Measurements from ENCODE around the gene TMED9. TPM values are rescaled to one million over a fixed set of nuclear protein-coding genes. Genes with fewer than 3 reads are reported as not detected.
A peak's percentile ranks its signal among the peaks of the same experiment; 100 is the strongest.

TMED9 gene
- total and polyA plus RNA-seq, 9 of the 15 experiments (the other 6 are each of a cell fraction or from before 2014, with no cell fraction given) = 43.7 to 301 (median 90.0) TPM

- TF ChIP-seq PHF20 (IDR thresholded peaks at IDR 0.05; ENCODE audit: partially characterized antibody) (peak; percentile 1), ZNF280A (IDR thresholded peaks at IDR 0.05; ENCODE audit: low read depth, partially characterized antibody) (no peak), BRD9 (IDR thresholded peaks at IDR 0.05; ENCODE audit: low read depth, partially characterized antibody) (no peak), HDAC2 (IDR thresholded peaks at IDR 0.05) (0 out of 2 replicates have a peak, but pooled peaks have one; percentile 18), DPF2 (IDR thresholded peaks at IDR 0.05) (peak; percentile 20; the same call in 1 of the 2 replicates), JUNB (CRISPR knock-in tag; conservative IDR thresholded peaks at IDR 0.05) (no peak), UBTF (IDR thresholded peaks at IDR 0.05; ENCODE audit: borderline replicate concordance in 1 of 2, low read depth in 2 of 2, low read length in 2 of 2) (no peak), ZBTB26 (CRISPR knock-in tag; IDR thresholded peaks at IDR 0.05) (0 out of 2 replicates have a peak, but pooled peaks have one; percentile 18), ILF3 (IDR thresholded peaks at IDR 0.05; ENCODE audit: borderline replicate concordance) (no peak), MXD1 (CRISPR knock-in tag; IDR thresholded peaks at IDR 0.05; ENCODE audit: borderline replicate concordance, poor library complexity, severe bottlenecking) (no peak), MIER1 (IDR thresholded peaks at IDR 0.05; ENCODE audit: low read depth) (peak; percentile 60; the same call in 1 of the 2 replicates), ZNF518B (CRISPR knock-in tag; IDR thresholded peaks at IDR 0.05) (no peak), NR1H2 (CRISPR knock-in tag; IDR thresholded peaks at IDR 0.05) (no peak), E2F5 (CRISPR knock-in tag; IDR thresholded peaks at IDR 0.05) (0 out of 2 replicates have a peak, but pooled peaks have one; percentile 10), ZNF282 (CRISPR knock-in tag; IDR thresholded peaks at IDR 0.05) (no peak), ZNF764 (CRISPR knock-in tag; IDR thresholded peaks at IDR 0.05; ENCODE audit: low read depth) (no peak), SMARCE1 (IDR thresholded peaks at IDR 0.05) (peak; percentile 38; the same call in 1 of the 2 replicates), HDAC1 (IDR thresholded peaks at IDR 0.05) (peak in 1 of 2 experiments; percentile 61; a peak in 1 of 4 replicates)
These were observed 8.6 kb downstream of the TMED9 start (continued) for GRCh38 chr5:177600508-177601018.

Measured in K562 (cell line).